K562 (cell line): ENCODE measurements around the gene RASIP1. TPM values are rescaled to one million over a fixed set of nuclear protein-coding genes. Genes with fewer than 3 reads are reported as not detected.

Source experiments
- E2F3 ChIP-seq: fragments of 250-450 bp; sonication (Bioruptor Pico); IDR thresholded peaks from 2 replicates; pipeline ENCODE4 v1.4.0; 2020; ENCODE audit warnings: mild to moderate bottlenecking
- E2F4 ChIP-seq: sonication (generic); formaldehyde crosslinking; IDR thresholded peaks from 2 replicates; pipeline ENCODE4 v1.8.0; 2022; ENCODE audit warnings: mild to moderate bottlenecking, low read depth, missing genetic modification reagents
- ERF ChIP-seq: fragments of 450-650 bp; formaldehyde crosslinking; IDR thresholded peaks from 2 replicates; pipeline ENCODE4 v1.4.0; 2020; ENCODE audit warnings: mild to moderate bottlenecking, mixed read lengths
- FOSL1 ChIP-seq: fragments of 200-800 bp; sonication (Bioruptor generic); conservative IDR thresholded peaks from 2 replicates; pipeline ENCODE4 v1.6.1; 2016; ENCODE audit warnings: missing genetic modification characterization, missing compliant biosample characterization
- GMEB1 ChIP-seq: fragments of 250-450 bp; sonication (Bioruptor Pico); IDR thresholded peaks from 2 replicates; pipeline ENCODE4 v1.4.0; 2020; ENCODE audit warnings: mild to moderate bottlenecking
- MBD2 ChIP-seq: sonication (generic); IDR thresholded peaks from 2 replicates; pipeline ENCODE4 v1.6.1; 2016; ENCODE audit warnings: low read depth, borderline replicate concordance
- MCM2 ChIP-seq: fragments of 450-650 bp; IDR thresholded peaks from 2 replicates; pipeline ENCODE4 v1.6.1; 2017; ENCODE audit warnings: low read depth, mild to moderate bottlenecking
- MTA2 ChIP-seq: fragments of 450-650 bp; IDR thresholded peaks from 2 replicates; pipeline ENCODE4 v1.6.1; 2016; ENCODE audit warnings: low read depth
- MXD1 ChIP-seq: fragments of 250-450 bp; sonication (Bioruptor Pico); IDR thresholded peaks from 2 replicates; pipeline ENCODE4 v1.8.0; 2021; ENCODE audit warnings: borderline replicate concordance, mild to moderate bottlenecking, moderate library complexity; ENCODE audit not compliant: poor library complexity, severe bottlenecking
- RNF219 ChIP-seq: fragments of 250-450 bp; sonication (Bioruptor Pico); IDR thresholded peaks from 2 replicates; pipeline ENCODE4 v1.5.0; 2022; ENCODE audit warnings: mild to moderate bottlenecking
- TCF3 ChIP-seq: sonication (generic); formaldehyde crosslinking; IDR thresholded peaks from 2 replicates; pipeline ENCODE4 v1.4.0; 2020; ENCODE audit warnings: mild to moderate bottlenecking, missing genetic modification reagents
- TRIM28 ChIP-seq: fragments of 450-650 bp; IDR thresholded peaks from 2 replicates; pipeline ENCODE4 v1.6.1; 2017
- ZNF609 ChIP-seq: sonication (generic); formaldehyde crosslinking; IDR thresholded peaks from 2 replicates; pipeline ENCODE4 v1.8.1; 2023; ENCODE audit warnings: missing genetic modification reagents, mild to moderate bottlenecking, borderline replicate concordance
- polyA plus RNA-seq, 8 experiments: library from polyadenylated mRNA; depleted of rRNA in 4 of 8; stranded (reverse) in 5 of 8; unstranded in 3 of 8; fragments of >200 nt; fragmentation: Nextera tagmentation in 2 of 8; fragmentation: Illumina TruSeq in 1 of 8; extraction: Ambion mirVana in 2 of 8; extraction: Trizol in 1 of 8; gene quantifications; 2 replicates each; pipeline versions ENCODE4 v1.2.1 to v1.2.3, GENCODE V29; 2011 to 2014; ENCODE audit warnings: inconsistent platforms in 1 of 8, missing spikeins in 1 of 8
- total RNA-seq, 7 experiments: library from RNA; depleted of rRNA in 6 of 7; stranded (reverse); fragments of >200 nt in 6 of 7; fragmentation: Illumina TruSeq in 2 of 7; extraction: Trizol in 2 of 7; gene quantifications; 2 replicates each; pipeline versions ENCODE4 v1.2.1 to v1.2.3, GENCODE V29; 2011 to 2021; ENCODE audit warnings: low replicate concordance in 1 of 7
- TF ChIP-seq, protein P1 (sequence below), 2 experiments: fragments of 450-650 bp in 1 of 2; sonication (generic) in 1 of 2; formaldehyde crosslinking in 1 of 2; IDR thresholded peaks in 1 of 2; conservative IDR thresholded peaks in 1 of 2; 2 replicates each; pipeline versions ENCODE4 v1.6.1 to v1.8.1; 2016 to 2023; ENCODE audit warnings: mild to moderate bottlenecking in 2 of 2, moderate library complexity in 2 of 2, inconsistent platforms in 1 of 2, missing genetic modification reagents in 1 of 2

The RASIP1 gene
- total and polyA plus RNA-seq, 9 of the 15 experiments (the other 6 are each of a cell fraction or from before 2014, with no cell fraction given), result 0.20 to 4.7 (median 1.5) TPM

DNA sequence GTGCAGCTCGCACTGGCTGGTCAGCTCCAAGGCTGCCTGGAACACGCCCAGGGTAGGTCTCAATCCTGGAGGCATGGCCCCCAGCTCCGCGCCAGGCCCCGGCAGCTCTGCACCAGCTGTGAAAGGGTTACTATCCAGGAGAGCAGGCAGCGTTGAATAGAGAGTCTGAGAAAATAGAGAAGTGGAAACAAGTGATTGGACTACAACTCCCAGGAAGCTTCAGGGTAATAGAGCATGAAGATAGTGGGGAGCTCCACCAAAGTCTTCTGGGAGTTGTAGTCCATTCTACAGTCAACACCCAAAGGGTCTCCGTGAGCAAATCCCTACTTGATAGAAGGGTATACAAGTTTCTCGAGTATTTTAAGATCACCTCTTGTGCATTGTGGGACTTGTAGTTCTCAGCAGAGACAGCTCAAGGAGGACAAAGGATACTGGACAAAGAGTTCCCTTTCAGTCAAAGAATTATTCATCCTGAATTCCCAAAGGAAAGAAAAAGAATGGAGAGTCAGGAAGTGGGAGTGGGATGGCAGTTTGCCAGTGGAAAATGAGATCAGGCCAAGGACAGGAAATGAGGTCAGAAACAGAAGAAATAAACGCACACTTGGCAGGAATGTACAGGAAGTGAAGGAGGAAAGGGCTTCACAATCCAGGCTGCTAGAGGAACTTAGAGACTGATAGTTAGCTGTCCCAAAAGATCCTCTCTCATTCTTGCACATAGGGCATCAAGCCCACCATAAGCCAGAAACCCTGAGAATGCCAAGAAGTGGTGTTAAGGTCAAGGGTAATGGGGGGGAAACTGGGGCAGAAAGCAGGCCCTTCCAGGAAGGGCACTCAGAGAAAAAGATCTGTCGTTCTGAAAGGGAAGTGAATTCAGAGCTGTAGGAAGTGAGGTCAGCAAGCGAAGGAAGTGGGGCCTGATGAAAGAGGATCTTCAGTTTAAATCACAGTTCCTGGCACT lies 15.3 kb downstream of the RASIP1 start (continued):
- no peak for TF ChIP-seq ZNF609 (CRISPR knock-in tag)
- no peak for TF ChIP-seq MCM2
- TF ChIP-seq FOSL1 (tag), result peak; percentile 22; the same call in 1 of the 2 replicates
- TF ChIP-seq E2F4 (CRISPR knock-in tag), result no peak
- TF ChIP-seq TRIM28, result no peak
- TF ChIP-seq MTA2, result no peak
- TF ChIP-seq RNF219, result no peak
- no peak for TF ChIP-seq ERF (CRISPR knock-in tag)
- TF ChIP-seq E2F3 (CRISPR knock-in tag), result no peak
- TF ChIP-seq MXD1 (CRISPR knock-in tag), result no peak
- TF ChIP-seq, protein P1, sequence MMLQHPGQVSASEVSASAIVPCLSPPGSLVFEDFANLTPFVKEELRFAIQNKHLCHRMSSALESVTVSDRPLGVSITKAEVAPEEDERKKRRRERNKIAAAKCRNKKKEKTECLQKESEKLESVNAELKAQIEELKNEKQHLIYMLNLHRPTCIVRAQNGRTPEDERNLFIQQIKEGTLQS (IDR thresholded peaks at IDR 0.05), result peak; percentile 62
- TF ChIP-seq, protein P1 (CRISPR knock-in tag; conservative IDR thresholded peaks at IDR 0.05), result 0 out of 2 replicates have a peak, but pooled peaks have one; percentile 25
- no peak for TF ChIP-seq TCF3 (CRISPR knock-in tag)
- no peak; the same call in 1 of the 2 replicates for TF ChIP-seq MBD2
- TF ChIP-seq GMEB1, result no peak
